HAP-1 (cell line): ENCODE data around the gene CYP4F2.
"Not testable (repeated sequence)": the region's sequence is repeated elsewhere in the genome, so short reads cannot be mapped to it uniquely, and the experiment has no call there.

Experiments used
- DNase-seq, 2 experiments: peaks; one replicate each; pipeline ENCODE4 v3.0.0-alpha.2; 2016 to 2020; ENCODE audit warnings: low spot score in 2 of 2
- H3K27me3 ChIP-seq: fragments of 250-450 bp; sonication (Bioruptor Pico); 2 replicates; pipeline ENCODE4 v1.5.1; 2020; ENCODE audit warnings: low read depth, mild to moderate bottlenecking, moderate library complexity
- H3K36me3 ChIP-seq: fragments of 250-450 bp; sonication (Bioruptor Pico); replicated peaks from 2 replicates; pipeline ENCODE4 v1.5.1; 2020; ENCODE audit warnings: mild to moderate bottlenecking
- H3K4me1 ChIP-seq: fragments of 250-450 bp; sonication (Bioruptor Pico); 2 replicates; pipeline ENCODE4 v1.5.1; 2020; ENCODE audit warnings: mild to moderate bottlenecking
- H3K4me3 ChIP-seq: fragments of 250-450 bp; sonication (Bioruptor Pico); 2 replicates; pipeline ENCODE4 v1.5.1; 2020; ENCODE audit warnings: mild to moderate bottlenecking, moderate library complexity
- H3K9me3 ChIP-seq: fragments of 250-450 bp; sonication (Bioruptor Pico); 2 replicates; pipeline ENCODE4 v1.5.1; 2020; ENCODE audit warnings: mild to moderate bottlenecking, moderate library complexity
- in situ Hi-C: fragments of 300-500 bp; cut with MboI; formaldehyde crosslinking; loops from 3 replicates; pipeline ENCODE4 v1.14.3; 2020; ENCODE audit warnings: low sequenced_read_pairs, inconsistent platforms, mixed read lengths

CYP4F2 gene

DNA sequence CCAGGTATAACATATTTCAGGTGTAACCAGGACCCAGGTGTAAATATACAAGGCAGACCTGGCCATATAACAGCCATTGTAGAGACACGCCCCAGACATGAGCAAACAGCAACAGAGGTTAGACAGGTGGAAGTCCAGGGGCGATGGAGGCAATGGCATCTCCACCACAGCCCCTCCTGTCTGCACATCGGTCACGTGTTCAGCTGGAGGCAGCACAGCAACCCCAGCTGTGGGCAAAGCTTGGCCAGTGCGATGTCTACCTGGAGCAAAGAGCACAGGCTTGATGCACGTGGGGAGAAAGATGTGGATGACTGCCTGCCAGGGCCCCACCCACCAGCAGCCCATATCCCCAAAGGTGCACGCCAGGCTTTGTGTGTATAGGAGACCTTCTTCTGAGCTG, 4.4 kb downstream of the CYP4F2 start:
- Histone ChIP-seq H3K4me1 (no peaks in the 10 kb centered on the region), H3K4me3 (no peak overlapping the region), H3K9me3 (no peaks in the 10 kb centered on the region), H3K27me3 (no peaks in the 10 kb centered on the region), H3K36me3 (no peaks in the 10 kb centered on the region)
- in situ Hi-C loops = no loop called here
- no peak for DNase-seq

DNA sequence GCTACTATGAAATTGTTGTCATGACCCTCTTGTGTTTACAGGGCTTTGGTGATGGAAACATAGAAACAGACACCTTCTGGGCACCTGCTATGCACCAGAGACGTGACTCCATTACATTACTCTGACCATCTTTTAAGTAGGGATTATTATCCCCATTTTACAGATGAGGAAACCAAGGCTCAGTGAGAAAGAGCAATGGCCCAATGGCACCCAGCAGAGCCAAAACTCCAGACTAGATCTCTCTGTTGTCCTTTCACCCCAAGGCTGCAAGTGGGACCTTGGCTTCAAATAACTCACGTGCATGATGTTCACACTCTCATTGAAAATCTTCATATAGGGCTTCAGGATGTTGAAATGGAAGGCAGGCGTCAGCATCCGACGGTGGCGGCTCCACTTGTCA, 5.9 kb downstream of the CYP4F2 start:
- Histone ChIP-seq H3K4me1 (no peaks in the 10 kb centered on the region), H3K27me3 (no peaks in the 10 kb centered on the region), H3K36me3 (no peaks in the 10 kb centered on the region), H3K4me3 (no peak overlapping the region), H3K9me3 (no peaks in the 10 kb centered on the region)
- in situ Hi-C loops = no loop called here
- DNase-seq = no peak

DNA sequence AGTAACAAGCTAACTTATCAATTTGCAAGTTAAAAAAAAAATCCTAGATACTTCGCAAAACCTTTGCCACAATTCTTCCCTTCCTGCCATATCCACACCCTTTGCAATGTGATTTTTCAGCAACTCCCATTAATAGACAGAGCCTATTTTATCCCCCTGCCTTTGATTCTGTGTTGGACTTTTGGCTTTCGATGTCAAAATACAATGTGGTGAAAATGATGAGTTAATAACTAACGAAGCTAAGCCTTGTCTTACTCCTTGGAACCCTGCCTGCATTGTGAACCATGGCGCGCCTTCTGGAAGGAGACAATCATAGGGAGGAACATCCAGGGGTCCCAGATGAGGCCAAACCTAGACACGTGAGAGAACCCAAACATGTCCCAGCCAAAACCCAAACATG, 6.4 kb downstream of the CYP4F2 start:
- DNase-seq = no peak
- Histone ChIP-seq H3K9me3 (no peaks in the 10 kb centered on the region), H3K36me3 (no peaks in the 10 kb centered on the region), H3K27me3 (no peaks in the 10 kb centered on the region), H3K4me1 (no peaks in the 10 kb centered on the region), H3K4me3 (no peak overlapping the region)
- in situ Hi-C loops = no loop called here

DNA sequence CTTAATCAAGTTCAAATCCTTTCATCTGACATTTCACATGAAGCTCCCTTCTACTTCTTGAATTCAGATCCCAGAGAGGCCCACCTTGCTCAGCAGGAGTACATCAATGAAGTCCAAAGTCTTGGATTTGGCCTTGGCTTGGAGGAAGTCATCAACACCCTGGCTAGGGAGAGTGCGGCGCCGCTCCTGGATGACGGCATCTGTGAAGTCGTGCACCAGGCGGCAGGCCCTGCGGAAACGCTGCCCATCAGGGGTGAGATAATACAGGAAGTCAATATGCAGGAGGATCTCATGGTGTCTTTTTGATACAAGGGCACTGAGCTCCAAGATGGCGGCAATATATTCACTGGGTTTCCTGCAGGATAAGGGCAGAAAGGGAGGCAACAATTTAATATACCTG, 8.5 kb downstream of the CYP4F2 start:
- H3K4me3 ChIP-seq, H3K27me3 ChIP-seq, in situ Hi-C loops, DNase-seq, H3K36me3 ChIP-seq, H3K4me1 ChIP-seq, H3K9me3 ChIP-seq: not testable (repeated sequence)

DNA sequence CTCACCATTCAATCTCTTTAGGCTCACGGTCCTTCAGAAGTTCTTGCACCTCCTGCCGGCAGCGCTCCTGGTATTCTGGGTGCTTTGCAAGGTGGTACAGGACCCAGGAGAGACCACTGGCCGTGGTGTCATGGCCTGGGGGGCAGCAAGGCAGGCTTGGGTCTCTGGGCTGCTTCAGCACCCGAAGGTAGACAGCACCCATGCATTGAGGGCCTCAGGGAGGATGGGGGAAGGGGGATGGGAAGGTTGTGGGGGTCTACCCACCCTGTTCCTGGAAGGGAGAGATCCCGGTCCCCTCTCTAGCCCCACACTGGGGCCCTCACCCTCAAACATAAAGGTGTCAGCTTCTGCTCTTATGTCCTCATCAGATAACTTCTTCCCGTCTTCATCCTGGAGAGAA, 12.0 kb downstream of the CYP4F2 start:
- in situ Hi-C loops = no loop called here

DNA sequence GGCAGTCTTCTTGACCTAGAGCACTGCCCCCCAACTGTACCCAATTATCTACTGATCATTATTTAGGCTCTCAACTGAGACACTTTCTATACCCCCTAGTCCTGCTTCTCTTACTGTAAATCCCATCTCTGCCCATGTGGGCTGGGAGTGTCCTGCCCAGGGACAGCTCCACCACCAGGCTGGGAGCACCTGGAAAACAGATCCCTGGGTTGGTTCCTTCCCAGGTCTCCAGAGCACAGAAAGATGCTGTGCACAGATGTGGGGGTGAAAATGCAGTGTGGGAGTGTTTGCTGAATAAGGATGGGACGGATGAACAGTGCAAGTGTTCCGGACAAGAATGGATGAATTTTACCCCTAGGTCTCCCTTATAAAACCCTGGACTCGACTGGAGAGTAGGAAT, 12.7 kb downstream of the CYP4F2 start:
- in situ Hi-C loops = no loop called here
- Histone ChIP-seq H3K9me3 (no peaks in the 10 kb centered on the region), H3K4me3 (no peak overlapping the region), H3K27me3 (no peaks in the 10 kb centered on the region), H3K36me3 (no peaks in the 10 kb centered on the region), H3K4me1 (no peaks in the 10 kb centered on the region)
- DNase-seq = no peak

More for the DNA sequence above, 12.0 kb downstream of the CYP4F2 start:
- no peaks in the 10 kb centered on the region for H3K9me3 ChIP-seq
- DNase-seq = no peak
- no peaks in the 10 kb centered on the region for H3K36me3 ChIP-seq
- no peaks in the 10 kb centered on the region for H3K4me1 ChIP-seq
- H3K4me3 ChIP-seq = no peak overlapping the region
- H3K27me3 ChIP-seq = no peaks in the 10 kb centered on the region

DNA sequence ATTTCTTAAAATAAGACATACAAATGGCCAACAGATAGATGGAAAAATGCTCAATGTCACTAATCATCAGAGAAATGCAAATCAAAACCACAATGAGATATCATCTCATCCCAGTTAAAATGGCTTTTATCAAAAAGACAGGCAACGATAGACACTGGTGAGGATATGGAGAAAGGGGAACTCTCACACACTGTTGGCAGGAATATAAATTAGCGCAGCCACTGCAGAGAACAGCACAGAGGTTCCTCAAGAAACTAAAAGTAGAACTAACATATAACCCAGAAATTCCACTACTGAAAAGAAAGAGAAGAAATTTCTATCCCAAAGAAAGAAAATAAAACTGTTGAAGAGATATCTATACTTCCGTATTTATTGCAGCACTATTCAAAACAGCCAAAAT, 14.5 kb downstream of the CYP4F2 start:
- H3K9me3 ChIP-seq, H3K27me3 ChIP-seq, H3K36me3 ChIP-seq, H3K4me3 ChIP-seq, H3K4me1 ChIP-seq, in situ Hi-C loops, DNase-seq: not testable (repeated sequence)

DNA sequence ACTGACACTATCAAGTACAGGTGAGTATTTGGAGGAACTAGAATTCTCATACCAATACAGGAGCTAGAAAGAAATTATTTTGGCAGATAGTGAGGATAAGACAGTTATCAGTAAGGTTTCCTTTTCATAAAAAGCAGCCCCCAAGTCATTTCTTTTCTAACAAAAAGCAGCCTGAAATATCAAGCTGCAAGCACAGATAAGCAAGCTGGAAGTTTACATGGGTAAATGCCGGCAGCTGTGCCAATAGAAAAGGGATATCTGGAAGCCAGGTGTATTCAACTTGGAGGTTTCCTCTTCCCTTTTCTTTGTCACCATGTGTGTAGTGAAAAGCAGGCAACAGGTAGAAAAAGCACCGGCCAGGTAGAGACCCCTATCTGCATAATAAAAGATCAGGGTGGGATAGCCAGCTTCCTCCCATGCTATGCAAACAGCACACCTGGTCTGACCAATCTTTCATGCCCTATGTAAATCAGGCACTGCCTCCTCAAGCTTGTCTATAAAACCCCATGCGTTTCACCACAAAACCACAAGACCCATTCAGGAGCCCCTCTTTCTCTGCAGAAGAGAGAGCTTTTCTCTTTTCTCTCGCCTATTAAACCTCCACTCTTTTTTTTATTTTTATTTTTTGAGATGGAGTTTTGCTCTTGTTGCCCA, 22.9 kb downstream of the CYP4F2 start:
- no peak for DNase-seq
- no peaks in the 10 kb centered on the region for H3K9me3 ChIP-seq

DNA sequence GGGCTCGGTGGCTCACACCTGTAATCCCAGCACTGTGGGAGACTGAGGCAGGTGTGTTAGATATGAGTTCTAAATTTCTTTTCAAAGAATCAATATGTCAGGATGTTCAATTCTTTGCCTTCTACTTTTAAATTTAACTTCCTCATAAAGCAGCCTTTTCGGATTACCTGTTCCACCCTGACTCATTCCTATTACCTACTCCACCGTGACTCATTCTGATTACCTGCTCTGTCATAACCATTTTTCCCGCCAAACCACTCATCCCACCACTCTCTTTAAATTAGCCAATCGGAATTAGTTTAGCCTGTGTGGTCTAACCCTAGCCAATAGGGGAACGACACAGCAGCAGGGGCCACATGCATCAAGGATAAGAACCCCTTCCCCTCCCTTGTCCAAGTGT, 24.1 kb downstream of the CYP4F2 start:
- in situ Hi-C loops, H3K36me3 ChIP-seq, H3K4me1 ChIP-seq, H3K4me3 ChIP-seq, DNase-seq, H3K9me3 ChIP-seq, H3K27me3 ChIP-seq: not testable (repeated sequence)

More for the DNA sequence above, 22.9 kb downstream of the CYP4F2 start:
- Histone ChIP-seq H3K4me1 (no peaks in the 10 kb centered on the region), H3K4me3 (no peak overlapping the region), H3K36me3 (no peaks in the 10 kb centered on the region), H3K27me3 (no peaks in the 10 kb centered on the region)
- in situ Hi-C loops = no loop called here

DNA sequence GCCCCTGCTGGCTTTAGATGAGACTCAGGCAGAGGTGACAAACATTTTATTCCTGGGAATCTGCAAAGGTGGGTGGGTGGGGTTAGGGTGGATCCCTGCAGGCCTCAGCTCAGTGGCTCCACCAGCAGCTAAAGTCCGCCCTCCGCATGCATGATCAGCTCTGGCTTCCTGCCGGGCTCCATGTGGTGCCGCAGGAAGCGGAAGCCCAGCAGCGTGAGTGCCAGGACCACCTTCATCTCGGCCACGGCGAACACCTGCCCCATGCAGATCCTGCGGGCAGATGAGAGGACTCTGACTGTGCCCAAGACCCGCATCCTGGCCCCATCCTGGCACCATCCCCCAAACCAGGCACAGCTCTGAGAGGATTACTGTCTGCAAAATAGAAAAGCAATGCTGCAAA, 26.3 kb downstream of the CYP4F2 start:
- in situ Hi-C loops = no loop called here
- H3K4me3 ChIP-seq = no peak overlapping the region
- peak in 1 of 2 experiments; percentile 33 for DNase-seq

DNA sequence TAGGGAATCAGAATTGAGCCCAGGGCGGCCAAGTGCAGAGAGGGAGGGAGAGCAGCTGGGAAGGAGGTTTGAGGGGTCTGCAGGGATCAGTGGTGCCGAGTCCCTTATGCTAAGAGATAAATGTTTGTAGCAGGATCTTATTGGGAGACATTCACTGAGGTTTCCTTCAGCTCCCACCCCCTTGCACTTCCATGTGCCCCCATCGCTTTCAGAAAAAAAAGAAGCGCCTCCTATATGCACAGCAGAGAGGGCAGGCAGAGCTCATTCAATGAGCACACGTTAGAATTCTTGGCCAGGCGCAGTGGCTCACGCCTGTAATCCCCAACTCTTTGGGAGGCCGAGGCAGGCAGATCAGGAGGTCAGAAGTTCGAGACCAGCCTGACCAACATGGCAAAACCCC, 28.0 kb downstream of the CYP4F2 start:
- no peak for DNase-seq
- H3K27me3 ChIP-seq = no peaks in the 10 kb centered on the region
- no peaks in the 10 kb centered on the region for H3K9me3 ChIP-seq
- in situ Hi-C loops = no loop called here
- H3K36me3 ChIP-seq = no peaks in the 10 kb centered on the region
- no peaks in the 10 kb centered on the region for H3K4me1 ChIP-seq
- H3K4me3 ChIP-seq = no peak overlapping the region

More for the DNA sequence above, 26.3 kb downstream of the CYP4F2 start:
- no peaks in the 10 kb centered on the region for H3K4me1 ChIP-seq
- no peaks in the 10 kb centered on the region for H3K36me3 ChIP-seq
- H3K9me3 ChIP-seq = no peaks in the 10 kb centered on the region
- no peaks in the 10 kb centered on the region for H3K27me3 ChIP-seq

DNA sequence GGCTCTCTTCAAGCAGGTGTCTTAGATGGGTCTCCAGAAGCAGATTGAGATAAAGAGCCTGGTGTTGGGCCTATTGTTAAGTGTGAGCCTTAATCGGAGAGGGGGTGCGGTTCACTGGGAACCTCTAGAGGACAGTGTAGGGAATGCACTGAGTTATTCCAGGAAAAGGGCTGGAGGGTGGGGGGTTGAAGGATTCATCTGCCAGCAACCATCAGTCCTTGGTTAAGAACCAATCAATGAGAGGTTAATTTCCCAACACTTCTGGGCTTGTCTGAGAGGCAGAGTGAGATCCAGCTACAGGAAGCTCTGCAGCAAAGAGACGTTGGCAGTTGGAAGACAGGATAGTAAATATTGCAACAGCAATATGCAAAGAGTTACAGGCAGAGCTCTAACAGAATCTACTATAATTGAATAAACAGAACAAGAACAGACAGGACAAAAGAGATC, 28.7 kb downstream of the CYP4F2 start:
- no peaks in the 10 kb centered on the region for H3K27me3 ChIP-seq
- H3K4me3 ChIP-seq = no peak overlapping the region
- no peaks in the 10 kb centered on the region for H3K9me3 ChIP-seq
- no peaks in the 10 kb centered on the region for H3K36me3 ChIP-seq
- peak; percentile 37 to 57 for DNase-seq
- in situ Hi-C loops = no loop called here
- H3K4me1 ChIP-seq = no peaks in the 10 kb centered on the region

DNA sequence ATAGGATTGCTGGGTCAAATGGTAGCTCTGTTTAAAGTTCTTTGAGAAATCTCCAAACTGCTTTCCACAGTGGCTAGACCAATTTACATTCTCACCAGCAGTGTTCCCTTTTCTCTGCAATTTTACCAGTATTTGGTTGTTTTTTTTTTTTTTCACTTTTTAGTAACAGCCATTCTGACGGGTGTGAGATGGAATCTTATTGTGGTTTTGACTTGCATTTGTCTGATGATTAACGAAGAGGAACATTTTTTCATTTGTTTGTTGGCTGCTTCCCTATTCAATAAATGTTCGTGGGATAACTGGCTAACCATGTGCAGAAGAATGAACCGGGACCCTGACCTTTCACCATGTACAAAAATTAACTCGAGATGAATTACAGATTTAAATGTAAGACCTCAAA, 31.2 kb downstream of the CYP4F2 start:
- DNase-seq = no peak
- Histone ChIP-seq H3K36me3 (no peaks in the 10 kb centered on the region), H3K9me3 (no peaks in the 10 kb centered on the region), H3K4me3 (no peak overlapping the region), H3K4me1 (no peaks in the 10 kb centered on the region), H3K27me3 (no peaks in the 10 kb centered on the region)
- in situ Hi-C loops = no loop called here

DNA sequence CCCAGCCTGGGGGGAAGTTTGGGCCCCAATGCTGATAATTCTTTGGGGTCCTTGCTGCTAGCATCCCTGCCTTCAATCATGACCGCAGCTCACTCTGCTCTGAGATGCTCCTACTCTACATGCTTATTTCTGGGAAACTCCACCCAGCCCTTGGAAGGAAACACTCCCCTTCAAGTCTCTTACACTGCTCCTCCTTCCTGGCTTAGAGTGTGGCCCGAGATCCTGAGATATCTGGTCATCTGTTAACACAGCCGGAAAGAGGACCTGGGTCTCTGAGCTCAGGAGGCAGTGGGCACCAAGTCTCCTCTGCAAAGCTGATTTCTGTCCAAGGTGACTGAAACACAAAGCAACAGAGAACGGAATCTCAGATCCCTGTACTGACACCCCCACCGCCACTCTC, 33.0 kb downstream of the CYP4F2 start:
- in situ Hi-C loops = no loop called here
- H3K4me3 ChIP-seq = no peak overlapping the region
- H3K4me1 ChIP-seq = no peaks in the 10 kb centered on the region
- H3K27me3 ChIP-seq = no peaks in the 10 kb centered on the region
- no peaks in the 10 kb centered on the region for H3K36me3 ChIP-seq
- DNase-seq = no peak
- H3K9me3 ChIP-seq = no peaks in the 10 kb centered on the region

DNA sequence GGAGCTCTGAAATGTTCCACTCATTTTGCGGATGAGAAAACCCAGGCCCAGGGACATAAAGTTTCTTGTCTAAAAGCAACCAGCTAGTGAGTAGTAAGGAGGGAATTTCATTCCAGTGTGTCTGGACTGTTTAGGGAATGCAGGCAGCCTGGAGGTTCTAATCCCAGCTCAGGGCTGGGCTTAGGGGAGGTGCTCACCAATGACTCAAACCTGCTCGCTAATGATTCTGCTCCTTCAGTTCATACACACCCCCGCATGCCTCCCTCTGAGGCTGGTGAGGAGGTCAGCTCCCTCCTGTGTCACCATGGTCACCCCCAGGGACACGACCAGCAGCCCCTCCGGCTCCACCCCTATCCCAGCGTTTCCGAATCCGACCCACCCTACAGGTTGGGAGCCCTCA, 34.6 kb downstream of the CYP4F2 start:
- no peaks in the 10 kb centered on the region for H3K4me1 ChIP-seq
- H3K9me3 ChIP-seq = no peaks in the 10 kb centered on the region
- no peak for DNase-seq
- no peaks in the 10 kb centered on the region for H3K27me3 ChIP-seq
- in situ Hi-C loops = no loop called here
- H3K36me3 ChIP-seq = no peaks in the 10 kb centered on the region
- H3K4me3 ChIP-seq = no peak overlapping the region
